Activated T-helper 1 cell treated with anti-CD3 and anti-CD28 coated beads, Interleukin-2, amount 50 U/mL, for 16 hours (primary cell): ENCODE results near the gene THRSP.
"Not testable (repeated sequence)": the region's sequence is repeated elsewhere in the genome, so short reads cannot be mapped to it uniquely, and the experiment has no call there.

Source experiments
- DNase-seq, 2 donors: peaks; one replicate each; pipeline ENCODE4 v3.0.0-alpha.2; 2020; ENCODE audit warnings: low read depth in 1 of 2, low spot score in 1 of 2

The THRSP gene, protein sequence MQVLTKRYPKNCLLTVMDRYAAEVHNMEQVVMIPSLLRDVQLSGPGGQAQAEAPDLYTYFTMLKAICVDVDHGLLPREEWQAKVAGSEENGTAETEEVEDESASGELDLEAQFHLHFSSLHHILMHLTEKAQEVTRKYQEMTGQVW

DNA sequence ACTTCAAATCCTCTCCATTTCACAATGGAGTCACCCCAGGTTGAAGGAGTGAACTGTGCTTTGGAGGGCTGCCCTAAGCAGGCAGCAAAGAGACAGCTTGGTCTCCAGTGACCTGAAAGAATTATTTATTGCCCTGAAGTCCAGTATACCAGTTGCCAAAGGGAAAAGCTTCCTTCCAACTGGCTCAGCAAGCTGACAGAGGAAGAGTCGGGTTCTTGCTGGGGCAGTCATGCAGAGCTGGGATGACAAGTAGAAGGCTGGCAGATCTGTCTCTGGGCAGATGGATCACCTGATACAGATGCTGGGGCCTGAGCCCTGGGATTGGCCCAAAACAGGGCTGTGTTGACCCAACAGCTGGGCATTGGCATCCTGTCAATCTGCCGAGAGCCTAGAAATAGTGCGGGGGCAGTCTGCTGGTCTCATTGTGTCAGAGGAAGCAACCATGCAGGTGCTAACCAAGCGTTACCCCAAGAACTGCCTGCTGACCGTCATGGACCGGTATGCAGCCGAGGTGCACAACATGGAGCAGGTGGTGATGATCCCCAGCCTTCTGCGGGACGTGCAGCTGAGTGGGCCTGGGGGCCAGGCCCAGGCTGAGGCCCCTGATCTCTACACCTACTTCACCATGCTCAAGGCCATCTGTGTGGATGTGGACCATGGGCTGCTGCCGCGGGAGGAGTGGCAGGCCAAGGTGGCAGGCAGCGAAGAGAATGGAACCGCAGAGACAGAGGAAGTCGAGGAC, at the start of gene THRSP:
TSS of gene THRSP (plus strand) at position 422 of the 742 bp plus-strand sequence. CDS start at position 443, 21 bp downstream.
- DNase-seq, result no peak

DNA sequence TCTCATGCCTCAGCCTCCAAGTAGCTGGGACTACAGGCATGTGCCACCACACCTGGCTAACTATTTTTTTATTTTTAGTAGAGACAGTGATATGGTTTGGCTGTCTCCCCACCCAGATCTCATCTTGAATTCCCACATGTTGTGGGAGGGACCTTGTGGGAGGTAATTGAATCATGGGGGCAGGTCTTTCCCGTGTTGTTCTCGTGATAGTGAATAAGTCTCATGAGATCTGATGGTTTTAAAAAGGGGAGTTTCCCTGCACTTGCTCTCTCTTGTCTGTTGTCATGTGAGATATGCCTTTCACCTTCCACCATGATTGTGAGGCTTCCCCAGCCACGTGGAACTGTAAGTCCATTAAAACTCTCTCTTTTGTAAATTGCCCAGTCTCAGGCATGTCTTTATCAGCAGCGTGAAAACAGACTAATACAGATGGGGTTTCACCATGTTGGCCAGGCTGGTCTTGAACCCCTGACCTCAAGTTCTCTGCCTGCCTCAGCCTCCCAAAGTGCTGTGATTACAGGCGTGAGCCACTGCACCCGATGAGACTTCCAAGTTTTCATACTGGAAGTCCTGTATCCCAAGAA, 48.6 kb upstream of the THRSP start:
- DNase-seq, result not testable (repeated sequence)

DNA sequence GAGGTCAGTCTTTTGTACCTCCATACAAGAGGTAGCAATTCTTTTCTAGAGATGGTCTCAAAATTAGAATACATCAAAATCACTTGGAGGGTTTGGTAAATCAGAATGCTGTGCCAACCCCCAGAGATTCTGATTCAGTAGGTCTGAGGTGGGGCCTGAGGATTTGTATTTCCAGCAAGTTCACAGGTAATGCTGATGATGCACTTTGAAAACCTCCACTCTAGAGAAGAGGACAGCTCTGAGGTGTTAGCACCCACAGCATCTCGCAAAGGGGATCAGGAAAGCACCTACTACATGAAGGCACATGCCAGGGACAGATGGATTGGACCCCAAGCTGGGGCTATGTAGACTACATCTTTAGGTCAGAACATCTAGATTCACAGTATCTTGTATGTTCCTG, 47.8 kb upstream of the THRSP start:
- DNase-seq, result no peak

DNA sequence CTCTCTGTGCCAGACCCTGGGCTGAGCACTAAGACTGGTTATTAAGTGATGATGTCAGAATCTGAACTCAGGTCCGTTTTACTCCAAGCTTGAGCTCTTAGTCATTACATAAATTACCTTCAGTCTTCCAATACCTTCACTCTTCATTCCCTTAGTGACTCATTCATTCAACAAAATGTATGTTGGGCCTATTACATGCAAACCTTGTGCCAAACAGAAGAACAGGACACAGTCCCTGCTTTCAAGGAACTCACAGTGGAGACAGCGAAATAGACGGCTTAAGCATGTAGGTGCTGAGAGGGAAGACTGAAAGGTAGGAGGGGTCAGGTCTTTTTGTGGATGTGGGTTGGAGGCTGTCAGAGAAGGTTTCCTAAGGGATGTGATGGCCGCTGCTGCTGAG, 43.9 kb upstream of the THRSP start:
- DNase-seq, result no peak

DNA sequence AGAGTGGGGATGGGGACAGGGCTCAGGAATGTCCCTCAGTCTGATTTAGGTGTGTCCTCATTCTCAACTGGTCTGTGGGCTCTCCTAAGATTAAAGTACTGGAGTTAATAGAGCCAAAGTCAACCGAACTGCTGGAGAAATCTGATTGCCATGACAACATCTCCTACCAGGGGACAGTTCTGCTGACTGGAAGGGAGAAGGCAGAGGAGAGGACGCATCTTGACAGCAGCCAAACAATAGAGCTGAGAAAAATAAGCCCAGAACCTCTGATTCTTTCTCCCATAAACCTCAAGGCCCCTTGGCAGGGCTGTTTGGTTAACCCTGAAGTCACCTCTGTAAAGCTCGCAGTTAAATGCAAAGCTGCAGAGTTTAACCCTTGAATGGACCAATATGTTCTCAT, 43.4 kb upstream of the THRSP start:
- no peak for DNase-seq

DNA sequence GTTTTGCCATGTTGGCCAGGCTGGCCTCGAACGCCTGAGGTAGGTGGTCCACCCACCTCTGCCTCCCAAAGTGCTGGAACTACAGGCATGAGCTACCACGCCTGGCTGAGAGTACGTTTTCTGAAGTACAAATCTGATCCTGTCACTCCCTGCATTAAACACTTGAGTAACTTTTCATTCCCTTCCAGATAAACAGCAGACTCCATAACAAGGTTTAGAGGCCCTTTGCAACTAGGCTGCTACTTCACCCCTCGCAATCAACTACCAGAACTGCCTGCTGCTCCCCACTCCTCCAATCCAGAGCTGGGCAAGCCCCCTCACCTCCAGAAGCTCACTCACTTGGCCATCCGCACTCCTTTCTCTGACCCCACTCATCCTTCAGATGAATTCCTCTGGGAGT, 42.0 kb upstream of the THRSP start:
- no peak for DNase-seq

DNA sequence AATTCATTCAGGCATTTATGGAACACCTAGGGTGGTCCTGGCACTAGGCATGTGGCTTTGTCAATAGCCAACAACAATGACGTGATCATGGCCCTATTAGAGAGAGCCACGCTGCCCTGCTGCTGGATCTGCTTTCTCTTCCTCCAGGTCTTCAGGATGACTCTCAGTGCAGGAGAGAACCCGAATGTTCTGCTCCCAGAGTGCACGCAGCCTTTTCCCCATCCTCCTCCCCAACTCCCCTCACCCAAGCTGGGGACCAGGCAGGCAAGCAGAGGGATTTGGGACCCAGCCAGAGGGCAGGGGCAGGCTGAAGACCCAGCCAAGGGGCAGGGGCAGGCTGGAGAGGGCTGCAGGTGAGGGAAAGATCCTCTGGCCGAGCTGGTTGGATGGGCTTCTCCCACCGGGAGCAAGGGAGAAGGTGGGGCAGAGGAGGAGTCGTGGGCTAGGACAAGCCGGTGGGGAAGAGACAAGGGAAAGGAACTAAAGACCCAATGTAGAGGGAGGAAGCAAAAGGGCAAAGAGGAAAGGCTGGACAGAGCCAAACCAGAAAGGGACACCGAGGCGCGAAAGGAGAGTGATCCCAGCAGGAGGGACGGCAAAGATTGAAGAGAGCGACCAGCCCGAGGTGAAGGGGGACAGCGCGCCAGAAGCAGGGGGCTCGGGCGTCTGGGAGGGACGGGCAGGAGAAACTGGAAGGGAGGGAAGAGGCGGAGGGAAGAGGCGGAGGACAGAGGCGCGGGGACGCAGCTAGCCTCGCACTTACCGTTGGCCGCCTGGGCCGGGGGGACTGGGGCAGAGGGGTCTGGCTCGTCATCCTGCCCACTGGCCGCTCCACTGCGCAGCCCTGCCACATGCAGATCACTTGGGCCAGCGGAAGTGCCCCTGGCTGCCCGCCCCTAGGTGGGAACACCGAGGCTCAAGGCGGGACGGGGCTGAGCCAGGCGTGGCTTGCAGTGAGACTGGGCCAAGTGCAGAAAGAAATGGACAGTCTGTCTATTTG, 41.0 kb upstream of the THRSP start, which contains the start of gene KCTD14:
TSS of gene KCTD14 (minus strand) at position 880 of the 1,000 bp plus-strand sequence. CDS start at position 853, 27 bp downstream.
- no peak for DNase-seq

DNA sequence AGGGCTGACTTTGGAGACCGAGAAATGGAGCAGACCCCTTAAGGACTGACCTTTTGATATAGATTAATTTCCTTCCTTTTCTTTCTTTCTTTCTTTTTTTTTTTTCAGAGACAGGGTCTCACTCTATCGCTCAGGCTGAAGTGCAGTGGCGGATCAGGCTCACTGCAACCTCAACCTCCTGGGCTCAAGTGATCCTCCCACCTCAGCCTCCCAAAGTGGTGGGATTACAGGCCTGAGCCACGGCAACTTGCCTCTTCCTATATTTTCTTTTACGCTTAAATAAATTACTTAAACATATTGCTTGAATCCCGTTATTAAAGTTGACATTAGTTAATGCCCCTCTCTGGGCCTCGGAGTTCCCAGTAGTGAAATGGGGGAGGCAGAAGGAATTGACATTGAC, 40.2 kb upstream of the THRSP start:
- no peak for DNase-seq

DNA sequence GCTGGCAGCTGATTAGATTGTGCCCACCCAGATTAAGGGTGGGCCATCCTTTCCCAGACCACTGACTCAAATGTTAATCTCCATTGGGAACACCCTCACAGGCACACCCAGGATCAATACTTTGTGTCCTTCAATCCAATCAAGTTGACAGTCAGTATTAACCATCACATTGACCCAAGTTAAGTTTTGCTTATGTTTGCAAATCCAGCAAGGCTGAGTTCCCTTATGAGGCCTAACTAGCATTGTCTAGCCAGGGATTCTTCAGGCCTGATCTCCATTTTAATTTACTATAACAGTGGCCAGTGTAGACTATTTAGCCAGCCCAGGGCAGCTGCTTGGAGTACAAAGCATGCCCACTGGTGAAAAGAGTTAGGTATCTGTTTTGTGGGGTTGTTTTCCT, 38.3 kb upstream of the THRSP start:
- DNase-seq, result no peak

DNA sequence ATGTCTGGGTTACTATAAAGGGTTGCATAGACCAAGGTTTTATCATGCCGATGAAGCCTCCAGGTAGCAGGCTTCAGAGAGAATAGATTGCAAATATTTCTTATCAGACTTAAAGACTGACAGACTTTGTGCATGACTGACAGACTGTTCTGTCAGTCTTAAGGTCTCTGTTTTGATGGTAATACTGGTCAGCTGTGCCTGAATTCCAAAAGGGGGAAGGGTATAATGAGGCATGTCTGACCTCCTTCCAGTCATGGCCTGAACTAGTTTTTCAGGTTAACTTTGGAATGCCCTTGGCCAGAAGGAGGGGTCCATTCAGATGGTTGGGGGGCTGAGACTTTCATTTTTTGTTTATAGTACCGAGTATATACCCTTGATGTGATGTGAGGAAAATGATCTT, 35.9 kb upstream of the THRSP start:
- no peak for DNase-seq

DNA sequence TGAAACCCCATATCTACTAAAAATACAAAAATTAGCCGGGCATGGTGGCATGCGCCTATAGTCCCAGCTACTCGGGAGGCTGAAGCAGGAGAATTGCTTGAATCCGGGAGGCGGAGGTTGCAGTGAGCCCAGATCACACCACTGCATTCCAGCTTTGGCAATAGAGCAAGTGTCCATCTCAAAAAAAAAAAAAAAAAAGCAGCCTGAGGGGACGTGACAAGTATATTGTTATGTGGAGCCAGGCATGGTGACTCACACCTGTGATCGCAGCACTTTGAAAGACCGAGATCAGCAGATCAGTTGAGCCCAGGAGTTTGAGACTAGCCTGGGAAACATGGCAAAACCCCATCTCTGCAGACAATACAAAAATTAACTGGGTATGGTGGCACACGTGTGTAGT, 35.2 kb upstream of the THRSP start:
- DNase-seq, result not testable (repeated sequence)

DNA sequence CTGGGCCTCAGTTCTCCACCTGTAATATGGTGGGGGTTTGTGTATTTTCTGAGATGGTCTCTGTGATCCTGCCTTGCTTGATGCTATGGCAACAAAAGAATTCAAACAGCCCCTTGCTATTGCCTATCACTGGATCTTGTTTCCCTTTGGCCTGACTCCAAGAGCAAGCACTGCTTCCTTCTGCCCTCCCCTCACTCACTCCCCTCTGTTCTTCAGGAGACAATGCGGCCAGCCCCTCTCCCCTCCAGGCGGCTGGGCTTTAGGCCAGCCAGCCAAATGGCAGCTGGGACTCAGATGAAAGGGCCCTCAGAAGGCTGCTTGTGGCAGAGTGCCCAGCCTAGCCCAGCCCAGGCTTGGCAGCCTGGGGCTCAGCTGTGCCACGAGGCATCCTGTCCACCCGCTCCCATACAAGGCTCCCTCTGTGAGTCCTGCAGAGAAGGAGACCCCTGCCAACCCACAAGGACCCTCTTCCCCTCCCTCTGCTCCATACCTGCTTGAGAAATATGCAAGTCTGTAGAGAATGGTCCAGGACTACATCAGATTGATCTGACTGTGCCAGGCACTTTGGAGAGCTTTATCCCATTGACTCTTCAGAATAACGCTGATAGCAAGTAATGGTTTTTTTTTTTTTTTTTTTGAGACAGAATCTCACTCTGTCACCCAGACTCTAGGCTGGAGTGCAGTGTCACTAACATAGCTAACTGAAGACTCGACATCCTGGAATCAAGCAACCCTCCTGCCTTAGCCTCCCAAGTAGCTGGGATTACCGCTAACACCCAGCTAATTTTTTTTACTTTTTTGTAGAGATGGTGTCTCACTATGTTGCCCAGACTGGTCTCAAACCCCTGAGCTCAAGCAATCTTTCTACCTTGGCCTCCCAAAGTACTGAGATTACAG, 33.0 kb upstream of the THRSP start:
- DNase-seq, result no peak

DNA sequence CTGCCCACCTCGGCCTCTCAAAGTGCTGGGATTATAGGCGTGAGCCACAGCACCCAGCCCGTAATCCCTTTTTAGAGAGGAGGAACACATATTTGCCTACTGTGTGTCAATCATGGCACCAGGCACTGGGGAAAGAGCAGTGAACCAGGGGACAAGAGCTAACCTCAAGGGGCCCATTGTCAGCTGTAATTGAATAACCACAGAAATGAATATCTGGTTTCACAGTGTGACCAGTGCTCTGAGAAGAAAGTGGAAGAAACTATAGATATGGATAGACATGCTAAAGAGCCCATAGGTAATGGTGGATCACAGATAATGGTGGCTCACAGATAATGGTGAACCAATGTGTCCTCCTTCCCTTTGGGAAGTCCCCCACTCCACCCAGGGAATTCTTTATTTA, 32.0 kb upstream of the THRSP start:
- DNase-seq, result no peak

DNA sequence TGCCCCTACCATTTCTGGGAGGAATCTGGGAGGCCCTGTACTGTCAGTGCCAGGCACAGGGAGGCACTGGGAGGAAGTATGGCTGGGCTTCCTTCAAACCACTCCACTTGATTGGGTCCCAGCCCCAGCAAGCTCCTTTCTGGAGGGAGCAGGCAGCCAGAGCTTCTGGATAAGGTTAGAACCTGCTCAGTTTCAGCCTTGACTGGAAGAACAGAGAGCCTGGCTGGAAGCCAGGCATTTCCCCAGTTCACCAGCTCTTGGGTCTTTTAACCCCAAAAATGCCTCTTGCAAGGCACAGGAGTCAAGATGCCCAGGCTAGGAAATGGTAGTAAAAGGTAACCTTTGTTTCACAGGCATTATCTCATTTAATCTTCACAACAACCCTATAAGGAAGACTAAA, 31.6 kb upstream of the THRSP start:
- DNase-seq, result no peak

DNA sequence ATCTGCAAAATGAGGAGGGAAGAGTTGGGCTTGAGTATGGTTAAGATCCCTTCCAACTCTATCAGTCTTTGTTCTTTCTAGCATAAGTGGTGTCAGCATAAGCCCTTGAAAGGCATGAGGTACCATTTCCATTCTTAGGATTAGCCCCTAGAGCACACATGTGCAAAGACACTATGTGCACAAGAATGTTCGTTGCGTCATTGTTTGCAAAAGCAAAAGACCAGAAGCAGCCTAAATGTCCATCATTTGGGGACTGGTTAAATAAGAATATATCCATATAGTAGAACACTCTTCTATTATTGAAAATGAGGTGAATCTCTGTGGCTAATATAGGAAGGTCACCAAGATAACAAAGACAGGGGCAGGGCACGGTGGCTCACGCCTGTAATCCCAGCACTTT, 30.6 kb upstream of the THRSP start:
- DNase-seq, result no peak

DNA sequence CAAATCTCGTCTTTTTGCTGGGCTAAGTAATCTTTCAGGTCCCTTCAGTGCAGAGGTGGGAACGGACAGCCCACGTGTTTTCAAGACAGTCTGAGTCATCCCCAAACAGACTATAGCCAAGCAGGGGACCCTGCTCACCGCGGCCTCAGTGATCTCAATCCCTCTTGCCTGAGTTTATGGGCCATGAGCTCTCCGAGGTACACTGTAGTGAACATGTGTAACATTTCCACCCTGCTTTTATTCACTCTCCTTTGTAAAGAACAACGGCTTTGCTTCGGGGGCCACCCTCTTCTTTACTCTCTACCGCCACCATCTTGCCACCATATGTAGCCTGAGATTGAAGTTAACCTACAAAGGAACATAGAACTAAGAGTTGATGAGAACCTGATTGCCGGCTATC, 29.0 kb upstream of the THRSP start:
- no peak for DNase-seq

DNA sequence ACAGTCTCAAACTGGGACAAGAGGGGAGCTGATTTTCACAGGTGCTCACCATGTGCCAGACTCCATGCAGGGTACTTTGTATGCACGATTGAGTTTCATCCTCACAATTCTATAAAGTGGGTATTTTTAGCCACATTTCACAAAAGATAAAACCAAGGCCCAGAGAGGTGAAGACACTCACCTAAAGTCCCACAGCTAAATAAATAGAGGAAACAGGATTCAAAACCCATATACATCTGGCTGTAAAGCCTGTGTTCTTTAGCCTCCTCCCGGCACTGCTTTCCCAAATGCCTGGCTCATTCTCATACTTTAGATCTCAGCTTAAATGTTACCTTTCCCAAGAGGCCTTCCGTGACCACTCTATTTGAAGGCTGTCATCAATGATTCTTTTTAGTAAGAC, 27.3 kb upstream of the THRSP start:
- no peak for DNase-seq

DNA sequence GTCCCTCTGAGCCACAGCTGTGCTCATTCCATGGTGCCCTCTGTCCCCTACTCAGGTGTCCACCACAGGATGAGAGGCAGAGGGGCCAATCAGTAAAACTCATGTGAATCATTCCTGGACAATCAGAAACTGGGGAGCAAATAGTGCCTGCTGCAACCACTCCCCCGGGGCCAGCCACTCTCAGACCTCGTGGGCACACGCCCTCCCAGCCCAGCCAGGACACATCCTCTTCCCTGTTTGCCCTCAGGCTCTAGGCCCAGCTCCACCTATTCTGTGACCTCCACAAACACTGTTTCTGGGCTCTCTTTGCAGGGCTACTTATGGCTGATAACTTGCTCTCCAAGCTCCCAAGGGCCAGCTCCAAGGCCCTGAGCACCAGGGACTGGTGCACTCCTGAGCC, 26.6 kb upstream of the THRSP start:
- DNase-seq, result no peak

DNA sequence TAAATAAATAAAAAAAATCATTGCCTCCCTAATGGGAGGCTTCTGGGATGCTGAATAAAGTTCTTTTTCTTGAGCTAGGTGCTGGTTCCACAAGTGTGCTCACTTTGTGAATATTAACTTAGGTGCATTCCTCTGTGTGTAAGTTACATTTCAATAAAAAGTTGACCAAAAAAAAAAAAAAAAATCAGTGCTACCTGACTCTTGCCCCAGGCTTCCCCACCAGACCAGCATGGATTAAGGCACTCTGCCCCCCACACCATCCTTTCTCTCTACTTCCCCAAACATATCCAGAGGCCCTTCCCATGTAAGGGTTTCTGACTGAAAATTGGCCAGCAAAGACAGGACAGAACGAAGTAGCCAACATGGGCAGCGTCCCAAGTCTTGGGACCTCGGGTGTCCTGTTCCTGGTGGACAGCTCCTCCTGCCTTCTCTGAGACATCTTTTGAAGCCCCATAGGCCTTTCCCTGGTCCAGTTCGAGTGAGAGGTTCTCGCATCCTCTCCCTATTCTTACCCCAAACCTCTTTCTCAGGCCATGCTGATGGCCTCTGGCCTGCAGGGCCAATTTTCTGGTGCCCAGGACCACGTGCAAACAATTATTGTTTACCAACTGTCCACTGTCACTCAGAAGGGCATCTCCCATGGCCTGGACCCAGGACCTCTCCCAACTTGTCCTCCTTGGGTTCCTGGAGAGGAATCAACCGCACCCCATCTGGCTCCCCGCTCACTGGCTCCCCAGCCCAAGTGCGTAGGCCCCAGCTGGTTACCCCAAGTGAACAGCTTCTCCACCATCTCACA, 25.6 kb upstream of the THRSP start:
- no peak for DNase-seq
